BJ (cell line): Measurements from ENCODE around the gene LAMP5. TPM values are rescaled to one million over a fixed set of nuclear protein-coding genes. Genes with fewer than 3 reads are reported as not detected.

ENCODE experiments used
- CTCF ChIA-PET: fragments of 350-600 bp; formaldehyde crosslinking; extraction: SDS; loops from one replicate; lab custom pipeline; 2021; ENCODE audit warnings: antibody characterized with exemption, inconsistent platforms; lab: Yijun Ruan, JAX
- POLR2A ChIA-PET: fragments of 300-600 bp; sonication (Branson Sonifier 250); formaldehyde crosslinking; extraction: SDS; loops from one replicate; lab custom pipeline; 2021; ENCODE audit warnings: antibody characterized with exemption; lab: Charles Lee
- DNase-seq: peaks from one replicate; pipeline ENCODE4 v3.0.0-alpha.2; 2011; ENCODE audit warnings: low read depth
- H3K27me3 ChIP-seq: 2 replicates; pipeline ENCODE4 v1.6.0; 2011; ENCODE audit warnings: low read length; ENCODE audit not compliant: control insufficient read depth, insufficient read depth
- H3K36me3 ChIP-seq: 2 replicates; pipeline ENCODE4 v1.5.1; 2011; ENCODE audit warnings: low read length; ENCODE audit not compliant: control insufficient read depth, insufficient read depth
- H3K4me3 ChIP-seq: 2 replicates; pipeline ENCODE4 v1.5.1; 2011; ENCODE audit warnings: low read depth, mild to moderate bottlenecking, control low read depth, low read length
- CTCF ChIP-seq: IDR thresholded peaks from 2 replicates; pipeline ENCODE4 v1.5.1; 2011; ENCODE audit warnings: low read depth, mild to moderate bottlenecking, control low read depth, inconsistent platforms, low read length, moderate library complexity; ENCODE audit not compliant: insufficient read depth
- polyA plus RNA-seq: library from polyadenylated mRNA; depleted of rRNA; stranded (reverse); fragments of >200 nt; gene quantifications from 2 replicates; pipeline ENCODE4 v1.2.3, GENCODE V29; 2011

LAMP5 gene
- polyA plus RNA-seq, 1 experiment: 0.12 TPM

- DNase-seq: no peak
- Histone ChIP-seq H3K36me3 (no peaks in the 10 kb centered on the region), H3K27me3 (peaks cover 5% of the 10 kb centered on the region; the same call in 1 of the 2 replicates), H3K4me3 (no peak overlapping the region)
- TF ChIP-seq CTCF: no peak
- ChIA-PET POLR2A (no interaction called here), CTCF (no interaction called here)
These were observed 58.3 kb downstream of the LAMP5 start for GRCh38 chr20:9572670-9573069.

GRCh38 chr20:9573335-9574151 lies 59.2 kb downstream of the LAMP5 start:
- H3K36me3 ChIP-seq: no peaks in the 10 kb centered on the region
- no peak for DNase-seq
- CTCF ChIA-PET: no interaction called here
- H3K4me3 ChIP-seq: no peak overlapping the region
- no peak for TF ChIP-seq CTCF
- POLR2A ChIA-PET: no interaction called here
- H3K27me3 ChIP-seq: peaks cover 5% of the 10 kb centered on the region; the same call in 1 of the 2 replicates

- no peak overlapping the region for H3K4me3 ChIP-seq
- TF ChIP-seq CTCF: no peak
- ChIA-PET POLR2A (no interaction called here), CTCF (no interaction called here)
- no peak for DNase-seq
- peaks cover 5% of the 10 kb centered on the region; the same call in 1 of the 2 replicates for H3K27me3 ChIP-seq
- H3K36me3 ChIP-seq: no peaks in the 10 kb centered on the region
These were observed 59.8 kb downstream of the LAMP5 start for GRCh38 chr20:9574181-9574580.

- CTCF ChIA-PET: no interaction called here
- no peak for TF ChIP-seq CTCF
- Histone ChIP-seq H3K4me3 (no peak overlapping the region), H3K27me3 (peaks cover 1% of the 10 kb centered on the region; the same call in 1 of the 2 replicates), H3K36me3 (no peaks in the 10 kb centered on the region)
- POLR2A ChIA-PET: no interaction called here
- no peak for DNase-seq
These were observed 60.4 kb downstream of the LAMP5 start for GRCh38 chr20:9574776-9575175.

- no peak for TF ChIP-seq CTCF
- no peak for DNase-seq
- CTCF ChIA-PET: interaction anchor here (1.1 kb wide), 1 partner anchor 20 kb away, joined by 3 read pairs; no protein-coding TSS in a partner anchor
- H3K27me3 ChIP-seq: peaks cover 1% of the 10 kb centered on the region; the same call in 1 of the 2 replicates
- H3K4me3 ChIP-seq: no peak overlapping the region
- H3K36me3 ChIP-seq: no peaks in the 10 kb centered on the region
- POLR2A ChIA-PET: no interaction called here
These were observed 61.4 kb downstream of the LAMP5 start for GRCh38 chr20:9575836-9576235.
